AG04450 (cell line): ENCODE measurements around the gene NFKBIE. TPM values are rescaled to one million over a fixed set of nuclear protein-coding genes. Genes with fewer than 3 reads are reported as not detected.
A peak's percentile ranks its signal among the peaks of the same experiment; 100 is the strongest.

ENCODE experiments used
- CTCF ChIA-PET: fragments of 300-600, 350-600 bp; formaldehyde crosslinking; extraction: SDS; loops from one replicate; lab custom pipeline; 2022; ENCODE audit warnings: antibody characterized with exemption, inconsistent platforms; lab: Charles Lee
- POLR2A ChIA-PET: fragments of 350-600 bp; formaldehyde crosslinking; extraction: SDS; loops from one replicate; lab custom pipeline; 2021; ENCODE audit warnings: antibody characterized with exemption, inconsistent platforms; lab: Yijun Ruan, JAX
- DNase-seq: peaks from one replicate; pipeline ENCODE4 v3.0.0-alpha.2; 2011; ENCODE audit warnings: low read depth, low spot score
- H3K27ac ChIP-seq: one replicate; pipeline ENCODE4 v1.5.1; 2012; ENCODE audit warnings: low read depth, low read length, control low read depth
- H3K27me3 ChIP-seq: one replicate; pipeline ENCODE4 v1.6.0; 2012; ENCODE audit warnings: low read length; ENCODE audit not compliant: control insufficient read depth, insufficient read depth
- H3K4me3 ChIP-seq: 2 replicates; pipeline ENCODE4 v1.5.1; 2011; ENCODE audit warnings: mild to moderate bottlenecking, low read depth, low read length, control low read depth
- H3K9me3 ChIP-seq: 2 replicates; pipeline ENCODE4 v1.5.1; 2012; ENCODE audit warnings: low read length; ENCODE audit not compliant: control insufficient read depth, insufficient read depth
- CTCF ChIP-seq: IDR thresholded peaks from 2 replicates; pipeline ENCODE4 v1.5.1; 2011; ENCODE audit warnings: low read depth, low read length, control low read depth, inconsistent platforms
- polyA plus RNA-seq: library from polyadenylated mRNA; depleted of rRNA; stranded (reverse); fragments of >200 nt; gene quantifications from 2 replicates; pipeline ENCODE4 v1.2.3, GENCODE V29; 2011

The NFKBIE gene
- polyA plus RNA-seq, 1 experiment = 13.7 TPM

GRCh38 chr6:44221291-44221960, 43.9 kb downstream of the NFKBIE start:
- no peaks in the 10 kb centered on the region for H3K9me3 ChIP-seq
- DNase-seq = no peak
- POLR2A ChIA-PET = interaction anchor here (0.6 to 3.8 kb wide), 4 partner anchors 12 to 43 kb away, joined by 3 to 23 read pairs (median 4); partner anchors contain the start of gene HSP90AB1
- H3K27ac ChIP-seq = no peak overlapping the region
- H3K27me3 ChIP-seq = no peaks in the 10 kb centered on the region
- no peak overlapping the region for H3K4me3 ChIP-seq
- TF ChIP-seq CTCF = peak; percentile 71
- CTCF ChIA-PET = interaction anchor here (0.6 to 8.8 kb wide), 12 partner anchors 8 to 857 kb away, joined by 3 to 83 read pairs (median 5); partner anchors contain the start of genes POLH and XPO5

- POLR2A ChIA-PET = interaction anchor here (0.6 to 3.8 kb wide), 3 partner anchors 9 to 44 kb away, joined by 3 to 23 read pairs (median 4); partner anchors contain the start of gene HSP90AB1
- H3K27ac ChIP-seq = no peak overlapping the region
- no peaks in the 10 kb centered on the region for H3K9me3 ChIP-seq
- CTCF ChIA-PET = interaction anchor here (0.6 to 8.8 kb wide), 7 partner anchors 12 to 626 kb away, joined by 3 to 83 read pairs (median 3); no protein-coding TSS in a partner anchor
- H3K4me3 ChIP-seq = no peak overlapping the region
- no peak for TF ChIP-seq CTCF
- H3K27me3 ChIP-seq = no peaks in the 10 kb centered on the region
- no peak for DNase-seq
Measured at GRCh38 chr6:44220913-44221290, 44.4 kb downstream of the NFKBIE start.

GRCh38 chr6:44219815-44220784, 45.3 kb downstream of the NFKBIE start:
- POLR2A ChIA-PET = interaction anchor here (0.6 to 1.4 kb wide), 5 partner anchors 10 to 53 kb away, joined by 3 to 5 read pairs (median 4); partner anchors contain the start of gene HSP90AB1
- Histone ChIP-seq H3K9me3 (no peaks in the 10 kb centered on the region), H3K27ac (no peak overlapping the region), H3K27me3 (no peaks in the 10 kb centered on the region), H3K4me3 (peak overlapping the region; percentile 56; the same call in 1 of the 2 replicates)
- no peak for TF ChIP-seq CTCF
- DNase-seq = no peak
- CTCF ChIA-PET = interaction anchor here (0.6 to 8.8 kb wide), 2 partner anchors 15 to 46 kb away, joined by 3 to 83 read pairs; no protein-coding TSS in a partner anchor

GRCh38 chr6:44219053-44219814, 46.1 kb downstream of the NFKBIE start:
- ChIA-PET POLR2A (interaction anchor here (0.6 to 1.4 kb wide), 4 partner anchors 15 to 52 kb away, joined by 3 to 5 read pairs (median 4); partner anchors contain the start of gene HSP90AB1), CTCF (interaction anchor here (0.7 to 8.8 kb wide), 2 partner anchors 16 to 35 kb away, joined by 3 to 83 read pairs; no protein-coding TSS in a partner anchor)
- no peak overlapping the region for H3K27ac ChIP-seq
- TF ChIP-seq CTCF = no peak
- peaks cover 2% of the 10 kb centered on the region for H3K27me3 ChIP-seq
- H3K9me3 ChIP-seq = no peaks in the 10 kb centered on the region
- no peak for DNase-seq
- H3K4me3 ChIP-seq = peak overlapping the region; percentile 56
